IMR-90 (cell line): ENCODE results near the gene VPS54. TPM values are rescaled to one million over a fixed set of nuclear protein-coding genes. Genes with fewer than 3 reads are reported as not detected.

Experiments
- ATAC-seq: fragments of 200-7000 bp; cut with Tn5 transposase; 2 replicates; pipeline ENCODE4 v1.9.1; 2020; ENCODE audit warnings: low read depth, mild to moderate bottlenecking, moderate library complexity
- BruUV-seq: library from RNA; stranded (reverse); fragments of 400-500 nt; replicated peaks from 2 replicates; lab custom pipeline; 2021; lab: Mats Ljungman, UMichigan
- CTCF ChIA-PET: fragments of 300-600 bp; formaldehyde crosslinking; extraction: SDS; loops from one replicate; lab custom pipeline; 2021; ENCODE audit warnings: antibody characterized with exemption; lab: Yijun Ruan, JAX
- POLR2A ChIA-PET: fragments of 300-600 bp; sonication (Branson Sonifier 250); formaldehyde crosslinking; loops from one replicate; lab custom pipeline; 2022; ENCODE audit warnings: antibody characterized with exemption; ENCODE audit not compliant: unreplicated experiment; lab: Charles Lee
- DNase-seq: peaks from one replicate; pipeline ENCODE4 v3.0.0; 2013
- H2AFZ ChIP-seq: replicated peaks from 2 replicates; pipeline ENCODE3; 2013; ENCODE audit warnings: low read length, mild to moderate bottlenecking; ENCODE audit not compliant: poor library complexity
- H2AK5ac ChIP-seq: 2 replicates; pipeline ENCODE4 v1.6.1; 2013; ENCODE audit warnings: low read depth, low read length, inconsistent platforms
- H2AK9ac ChIP-seq: replicated peaks from 2 replicates; pipeline ENCODE3; 2013; ENCODE audit warnings: mild to moderate bottlenecking, low read depth, low read length, moderate library complexity; ENCODE audit not compliant: poor library complexity
- H2BK120ac ChIP-seq: 2 replicates; pipeline ENCODE4 v1.6.1; 2013; ENCODE audit warnings: low read depth, low read length, inconsistent platforms
- H2BK15ac ChIP-seq: 3 replicates; pipeline ENCODE4 v1.6.1; 2013; ENCODE audit warnings: low read depth, low read length, inconsistent platforms
- H2BK20ac ChIP-seq: 2 replicates; pipeline ENCODE4 v1.6.1; 2013; ENCODE audit warnings: low read depth, mild to moderate bottlenecking, inconsistent platforms, low read length, moderate library complexity
- H2BK5ac ChIP-seq: 2 replicates; pipeline ENCODE4 v1.6.1; 2013; ENCODE audit warnings: mild to moderate bottlenecking, low read depth, low read length, inconsistent platforms; ENCODE audit not compliant: poor library complexity, severe bottlenecking
- H3K14ac ChIP-seq: replicated peaks from 2 replicates; pipeline ENCODE4 v1.6.1; 2013; ENCODE audit warnings: low read depth, low read length, inconsistent platforms
- H3K18ac ChIP-seq: 2 replicates; pipeline ENCODE4 v1.6.1; 2013; ENCODE audit warnings: low read depth, low read length, control low read depth
- H3K23ac ChIP-seq: 2 replicates; pipeline ENCODE4 v1.6.1; 2013; ENCODE audit warnings: low read depth, low read length, inconsistent platforms
- H3K27ac ChIP-seq: 2 replicates; pipeline ENCODE4 v1.5.1; 2013; ENCODE audit warnings: mild to moderate bottlenecking, control low read depth, low read length; ENCODE audit not compliant: insufficient read depth
- H3K27me3 ChIP-seq: 2 replicates; pipeline ENCODE4 v1.6.1; 2013; ENCODE audit warnings: low read length; ENCODE audit not compliant: control insufficient read depth, insufficient read depth
- H3K36me3 ChIP-seq: 2 replicates; pipeline ENCODE4 v1.6.1; 2013; ENCODE audit warnings: low read length, mixed read lengths; ENCODE audit not compliant: control insufficient read depth, insufficient read depth
- H3K4ac ChIP-seq: 2 replicates; pipeline ENCODE4 v1.6.1; 2013; ENCODE audit warnings: low read depth, low read length, inconsistent platforms
- H3K4me1 ChIP-seq: 2 replicates; pipeline ENCODE4 v1.6.1; 2013; ENCODE audit warnings: low read length, mixed read lengths; ENCODE audit not compliant: control insufficient read depth, insufficient read depth
- H3K4me2 ChIP-seq: 2 replicates; pipeline ENCODE4 v1.6.1; 2013; ENCODE audit warnings: low read depth, mild to moderate bottlenecking, control low read depth, low read length, moderate library complexity
- H3K4me3 ChIP-seq: 2 replicates; pipeline ENCODE4 v1.5.1; 2013; ENCODE audit warnings: low read depth, mild to moderate bottlenecking, control low read depth, low read length, moderate library complexity; ENCODE audit not compliant: insufficient read depth
- H3K56ac ChIP-seq: 2 replicates; pipeline ENCODE4 v1.6.1; 2013; ENCODE audit warnings: low read length, inconsistent platforms; ENCODE audit not compliant: insufficient read depth; ENCODE audit errors: extremely low read depth
- H3K79me1 ChIP-seq, 2 experiments: 2 replicates each; pipeline ENCODE4 v1.6.1; 2013; ENCODE audit warnings: low read length in 2 of 2, inconsistent platforms in 1 of 2, low read depth in 1 of 2
- H3K9ac ChIP-seq: 2 replicates; pipeline ENCODE4 v1.6.1; 2013; ENCODE audit warnings: low read depth, low read length, control low read depth
- H3K9me1 ChIP-seq: 2 replicates; pipeline ENCODE4 v1.6.1; 2013; ENCODE audit warnings: low read length, inconsistent platforms; ENCODE audit not compliant: insufficient read depth
- H3K9me3 ChIP-seq: 2 replicates; pipeline ENCODE4 v1.6.1; 2013; ENCODE audit warnings: low read length; ENCODE audit not compliant: control insufficient read depth, insufficient read depth
- H4K20me1 ChIP-seq: 2 replicates; pipeline ENCODE4 v1.6.1; 2013; ENCODE audit warnings: low read length, inconsistent platforms; ENCODE audit not compliant: insufficient read depth
- H4K5ac ChIP-seq: 2 replicates; pipeline ENCODE4 v1.6.1; 2013; ENCODE audit warnings: mild to moderate bottlenecking, low read depth, low read length, control low read depth
- H4K8ac ChIP-seq, 2 experiments: 2 replicates each; pipeline ENCODE4 v1.6.1; 2013; ENCODE audit warnings: low read depth in 2 of 2, low read length in 2 of 2, control low read depth in 1 of 2, inconsistent platforms in 1 of 2
- H4K91ac ChIP-seq: 2 replicates; pipeline ENCODE4 v1.6.1; 2013; ENCODE audit warnings: low read depth, low read length, inconsistent platforms; ENCODE audit not compliant: insufficient read depth
- BHLHE40 ChIP-seq: fragments of 150-350 bp; IDR thresholded peaks from 2 replicates; pipeline ENCODE4 v1.6.1; 2016; ENCODE audit warnings: mild to moderate bottlenecking, low read depth, low read length
- CEBPB ChIP-seq: IDR thresholded peaks from 2 replicates; pipeline ENCODE4 v1.6.1; 2012; ENCODE audit warnings: low read depth, low read length, improper control_type of control experiment
- CHD1 ChIP-seq: IDR thresholded peaks from 2 replicates; pipeline ENCODE4 v1.6.1; 2012; ENCODE audit warnings: low read depth, low read length, improper control_type of control experiment
- CTCF ChIP-seq: conservative IDR thresholded peaks from 2 replicates; pipeline ENCODE4 v1.5.1; 2012; ENCODE audit warnings: mild to moderate bottlenecking, low read depth, low read length, improper control_type of control experiment
- ELK1 ChIP-seq: fragments of 150-350 bp; IDR thresholded peaks from 2 replicates; pipeline ENCODE4 v1.6.1; 2016; ENCODE audit warnings: low read depth, mild to moderate bottlenecking, low read length, moderate library complexity, borderline replicate concordance
- FOS ChIP-seq: fragments of 150-350 bp; IDR thresholded peaks from 2 replicates; pipeline ENCODE4 v1.6.1; 2016; ENCODE audit warnings: low read depth, low read length
- MAFK ChIP-seq: IDR thresholded peaks from 2 replicates; pipeline ENCODE4 v1.6.1; 2012; ENCODE audit warnings: low read depth, low read length, improper control_type of control experiment
- MXI1 ChIP-seq: IDR thresholded peaks from 2 replicates; pipeline ENCODE4 v1.6.1; 2012; ENCODE audit warnings: low read depth, mild to moderate bottlenecking, low read length, moderate library complexity, borderline replicate concordance
- NFE2L2 ChIP-seq: fragments of 150-350 bp; IDR thresholded peaks from 2 replicates; pipeline ENCODE4 v1.6.1; 2016; ENCODE audit warnings: low read depth, mild to moderate bottlenecking, low read length
- POLR2A ChIP-seq: IDR thresholded peaks from 2 replicates; pipeline ENCODE4 v1.6.1; 2012; ENCODE audit warnings: mild to moderate bottlenecking, low read depth, low read length
- RAD21 ChIP-seq: IDR thresholded peaks from 2 replicates; pipeline ENCODE4 v1.6.1; 2012; ENCODE audit warnings: low read length, improper control_type of control experiment
- RCOR1 ChIP-seq: IDR thresholded peaks from 2 replicates; pipeline ENCODE4 v1.6.1; 2012; ENCODE audit warnings: mild to moderate bottlenecking, low read length, improper control_type of control experiment; ENCODE audit not compliant: insufficient replicate concordance
- RFX5 ChIP-seq: IDR thresholded peaks from 2 replicates; pipeline ENCODE4 v1.8.0; 2012; ENCODE audit warnings: low read depth, mild to moderate bottlenecking, low read length, moderate library complexity
- SMC3 ChIP-seq: fragments of 150-350 bp; IDR thresholded peaks from 2 replicates; pipeline ENCODE4 v1.6.1; 2016; ENCODE audit warnings: low read depth, mild to moderate bottlenecking, antibody characterized with exemption, low read length, moderate library complexity
- WGBS, 2 experiments: methylation state at CpG; one replicate each; pipeline versions ENCODE4 v1.1.5 to v1.1.7; 2013; ENCODE audit warnings: missing lambda C conversion rate in 2 of 2; ENCODE audit not compliant: insufficient read length in 1 of 2; ENCODE audit errors: extremely low coverage in 2 of 2; 5-methylcytosine and 5-hydroxymethylcytosine counted together
- dilution Hi-C: fragments of 300-500 bp; cut with HindIII; formaldehyde crosslinking; loops from one replicate; pipeline ENCODE4 v1.14.3; 2018; ENCODE audit warnings: low sequenced_read_pairs; ENCODE audit not compliant: unreplicated experiment
- in situ Hi-C: fragments of 300-500 bp; cut with MboI; formaldehyde crosslinking; loops from 3 replicates; pipeline ENCODE4 v1.14.3; 2019; ENCODE audit warnings: low sequenced_read_pairs, inconsistent platforms, mixed read lengths
- intact Hi-C: fragments of 100-400 bp; cut with micrococcal nuclease; formaldehyde crosslinking; loops from 2 replicates; pipeline ENCODE4 v1.10.0; 2022
- polyA plus RNA-seq, 3 experiments: library from polyadenylated mRNA; depleted of rRNA; stranded (reverse); fragments of >200 nt; gene quantifications; 2 replicates each; pipeline ENCODE4 v1.2.3, GENCODE V29; 2012; ENCODE audit warnings: low replicate concordance in 1 of 3
- total RNA-seq: library from RNA; depleted of rRNA; stranded (reverse); fragments of >200 nt; gene quantifications from 2 replicates; pipeline ENCODE4 v1.2.3, GENCODE V29; 2012

VPS54 gene
- total and polyA plus RNA-seq, 2 of the 4 experiments (the other 2 are of a cell fraction), result 7.1 to 18.1 TPM

GRCh38 chr2:63842149-63843061 lies 176.8 kb downstream of the VPS54 start:
- H2AK9ac ChIP-seq, result peak overlapping the region; percentile 88
- peak overlapping the region; percentile 96 for H3K18ac ChIP-seq
- no peaks in the 10 kb centered on the region for H3K9me3 ChIP-seq
- H4K5ac ChIP-seq, result peak overlapping the region; percentile 85
- H3K27ac ChIP-seq, result peak overlapping the region; percentile 90
- H3K36me3 ChIP-seq, result no peaks in the 10 kb centered on the region
- peaks cover 11 to 42% of the 10 kb centered on the region in 2 experiments; a peak in 2 of 4 replicates for H3K79me1 ChIP-seq
- 0% methylated on average over 5 of the region's 24 CpGs; no CpG with 5 or more reads in 1 of the 2 experiments for WGBS, 2 experiments
- H2AFZ ChIP-seq, result peak overlapping the region; percentile 83
- peak overlapping the region; percentile 82 for H3K4me2 ChIP-seq
- H3K4me1 ChIP-seq, result peaks cover 6% of the 10 kb centered on the region
- in situ Hi-C loops, result no loop called here
- H2BK20ac ChIP-seq, result peak overlapping the region; percentile 18; the same call in 1 of the 2 replicates
- peak overlapping the region; percentile 69 for H3K4me3 ChIP-seq
- peak overlapping the region; percentile 71 to 81 for H4K8ac ChIP-seq
- H2BK120ac ChIP-seq, result peak overlapping the region; percentile 69
- peaks cover 5% of the 10 kb centered on the region for H3K9me1 ChIP-seq
- H3K56ac ChIP-seq, result peak overlapping the region; percentile 90
- ATAC-seq (no peak), DNase-seq (peak; percentile 81)
- peak overlapping the region; percentile 99 for H3K9ac ChIP-seq
- H3K4ac ChIP-seq, result peak overlapping the region; percentile 85
- H4K20me1 ChIP-seq, result peaks cover 10% of the 10 kb centered on the region; the same call in 1 of the 2 replicates
- H2BK5ac ChIP-seq, result peak overlapping the region; percentile 91
- H3K27me3 ChIP-seq, result no peaks in the 10 kb centered on the region
- ChIA-PET CTCF (interaction anchor here (0.5 to 2.5 kb wide), 7 partner anchors 15 to 680 kb away, joined by 3 to 15 read pairs (median 5); no protein-coding TSS in a partner anchor), POLR2A (interaction anchor here (0.6 to 1.0 kb wide), 2 partner anchors 18 to 144 kb away, joined by 3 to 4 read pairs; no protein-coding TSS in a partner anchor)
- intact Hi-C loops, result loop anchor here (1.0 to 5.0 kb wide), 3 partner anchors 46 to 150 kb away; no protein-coding TSS in a partner anchor
- peak overlapping the region; percentile 71 for H2BK15ac ChIP-seq
- BruUV-seq, result TSS peak; percentile 59
- H3K23ac ChIP-seq, result peak overlapping the region; percentile 87
- H2AK5ac ChIP-seq, result peak overlapping the region; percentile 84
- H4K91ac ChIP-seq, result peak overlapping the region; percentile 91
- dilution Hi-C loops, result no loop called here
- peak overlapping the region; percentile 95 for H3K14ac ChIP-seq
- TF ChIP-seq MAFK, result no peak
- no peak for TF ChIP-seq CTCF
- TF ChIP-seq BHLHE40, result no peak
- no peak for TF ChIP-seq ELK1
- no peak for TF ChIP-seq RFX5
- peak; percentile 19; the same call in 1 of the 2 replicates for TF ChIP-seq NFE2L2
- no peak; the same call in 1 of the 2 replicates for TF ChIP-seq CHD1
- 0 out of 2 replicates have a peak, but pooled peaks have one; percentile 32 for TF ChIP-seq MXI1
- peak; percentile 98 for TF ChIP-seq CEBPB
- no peak for TF ChIP-seq SMC3
- no peak; the same call in 1 of the 2 replicates for TF ChIP-seq POLR2A
- TF ChIP-seq RCOR1, result no peak
- TF ChIP-seq FOS, result no peak
- no peak for TF ChIP-seq RAD21
